Uterus (tissue), 2 donors: ENCODE measurements around the gene CPNE1.

Experiments used
- POLR2A ChIP-seq, 2 donors: fragments of 450-650 bp; IDR thresholded peaks; one replicate each; pipeline ENCODE4 v1.6.1; 2016; ENCODE audit warnings: antibody characterized with exemption in 2 of 2, mild to moderate bottlenecking in 1 of 2, moderate library complexity in 1 of 2
- TF ChIP-seq, protein P1 (sequence below), 4 experiments: fragments of 200-600 bp in 2 of 4; fragments of 450-650 bp in 2 of 4; sonication (generic) in 2 of 4; IDR thresholded peaks; one replicate each; pipeline ENCODE4 v1.5.1; 2016 to 2019; ENCODE audit warnings: antibody characterized with exemption in 4 of 4, mild to moderate bottlenecking in 2 of 4, moderate library complexity in 1 of 4

DNA sequence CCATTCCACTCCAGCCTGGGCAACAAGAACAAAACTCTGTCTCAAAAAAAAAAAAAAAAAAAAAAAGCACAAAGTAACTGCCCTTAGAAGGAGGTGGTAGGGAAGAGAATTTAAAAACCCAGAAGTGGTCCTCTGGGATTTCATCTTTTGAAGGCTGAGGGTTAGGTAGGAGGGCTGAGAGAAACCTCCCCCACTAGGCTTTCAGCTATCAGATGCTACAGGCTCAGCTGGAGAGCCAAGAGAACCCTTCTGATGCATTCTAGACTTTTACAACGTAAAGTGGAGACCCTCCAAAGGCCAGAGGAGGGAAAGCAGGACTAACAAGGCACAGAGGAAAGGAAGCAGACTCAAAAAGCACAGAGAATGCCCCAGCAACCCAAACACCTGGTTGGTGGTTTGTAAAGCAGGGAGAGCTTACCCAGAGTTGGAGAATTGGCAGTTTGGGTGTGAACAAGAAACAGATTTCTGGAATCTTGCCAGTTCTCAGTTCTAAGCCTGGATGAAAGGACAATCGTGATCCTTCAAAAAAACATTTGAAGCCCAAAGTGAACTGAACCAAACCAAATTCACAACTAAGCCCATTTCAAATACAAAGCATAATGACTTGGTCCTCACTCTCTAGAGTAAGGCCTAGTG lies 72.2 kb downstream of the CPNE1 start:
- TF ChIP-seq, protein P1, sequence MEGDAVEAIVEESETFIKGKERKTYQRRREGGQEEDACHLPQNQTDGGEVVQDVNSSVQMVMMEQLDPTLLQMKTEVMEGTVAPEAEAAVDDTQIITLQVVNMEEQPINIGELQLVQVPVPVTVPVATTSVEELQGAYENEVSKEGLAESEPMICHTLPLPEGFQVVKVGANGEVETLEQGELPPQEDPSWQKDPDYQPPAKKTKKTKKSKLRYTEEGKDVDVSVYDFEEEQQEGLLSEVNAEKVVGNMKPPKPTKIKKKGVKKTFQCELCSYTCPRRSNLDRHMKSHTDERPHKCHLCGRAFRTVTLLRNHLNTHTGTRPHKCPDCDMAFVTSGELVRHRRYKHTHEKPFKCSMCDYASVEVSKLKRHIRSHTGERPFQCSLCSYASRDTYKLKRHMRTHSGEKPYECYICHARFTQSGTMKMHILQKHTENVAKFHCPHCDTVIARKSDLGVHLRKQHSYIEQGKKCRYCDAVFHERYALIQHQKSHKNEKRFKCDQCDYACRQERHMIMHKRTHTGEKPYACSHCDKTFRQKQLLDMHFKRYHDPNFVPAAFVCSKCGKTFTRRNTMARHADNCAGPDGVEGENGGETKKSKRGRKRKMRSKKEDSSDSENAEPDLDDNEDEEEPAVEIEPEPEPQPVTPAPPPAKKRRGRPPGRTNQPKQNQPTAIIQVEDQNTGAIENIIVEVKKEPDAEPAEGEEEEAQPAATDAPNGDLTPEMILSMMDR (IDR thresholded peaks at IDR 0.05) = no peak
- TF ChIP-seq POLR2A (IDR thresholded peaks at IDR 0.05) = no peak
